Mammary epithelial cell (primary cell): ENCODE results near the gene ATP4A.

ENCODE experiments used
- CTCF ChIP-seq, 2 donors: IDR thresholded peaks in 1 of 2; conservative IDR thresholded peaks in 1 of 2; 2 replicates each; pipeline ENCODE4 v1.5.1; 2011 to 2012; ENCODE audit warnings: inconsistent platforms in 2 of 2, low read length in 2 of 2, mild to moderate bottlenecking in 2 of 2, control low read depth in 1 of 2, low read depth in 1 of 2; ENCODE audit not compliant: insufficient read depth in 1 of 2; ENCODE audit errors: extremely low read depth in 1 of 2
- EZH2 ChIP-seq: IDR thresholded peaks from 2 replicates; pipeline ENCODE4 v1.6.1; 2012; ENCODE audit warnings: low read length, inconsistent platforms, borderline replicate concordance

GRCh38 chr19:35559281-35559659 lies 4.2 kb downstream of the ATP4A start:
- TF ChIP-seq CTCF (conservative IDR thresholded peaks at IDR 0.05 in 1 of 2, IDR thresholded peaks at IDR 0.05 in 1 of 2; ENCODE audit: extremely low read depth in 1 of 2, insufficient read depth in 1 of 2, low read depth in 1 of 2, low read length in 2 of 2) (no peak), EZH2 (no peak)
